Kidney (tissue), 14 donors: Measurements from ENCODE around the gene OR1L1. TPM values are rescaled to one million over a fixed set of nuclear protein-coding genes. Genes with fewer than 3 reads are reported as not detected.

Experiments
- DNase-seq, 5 donors: peaks; one replicate each; pipeline ENCODE4 v3.0.0-alpha.2; 2013 to 2020
- FAIRE-seq: peaks from 2 replicates; lab custom pipeline; 2012; peaks lifted over from hg19 to GRCh38; lab: Jason Lieb, UNC
- H3K27ac ChIP-seq, 2 donors: one replicate each; pipeline ENCODE4 v1.7.0; 2013; ENCODE audit warnings: low read depth in 2 of 2, low read length in 2 of 2, inconsistent platforms in 1 of 2
- H3K27me3 ChIP-seq: one replicate; pipeline ENCODE4 v1.7.1; 2013; ENCODE audit warnings: low read length, inconsistent platforms; ENCODE audit not compliant: control insufficient read depth, insufficient read depth
- H3K36me3 ChIP-seq, 3 donors: one replicate each; pipeline versions ENCODE4 v1.7.0 to v1.7.1; 2013; ENCODE audit warnings: low read length in 3 of 3, control low read depth in 1 of 3, inconsistent platforms in 1 of 3; ENCODE audit not compliant: insufficient read depth in 3 of 3, control insufficient read depth in 2 of 3
- H3K4me1 ChIP-seq, 3 donors: one replicate each; pipeline versions ENCODE4 v1.7.0 to v1.7.1; 2013; ENCODE audit warnings: low read length in 3 of 3, inconsistent platforms in 1 of 3, low read depth in 1 of 3; ENCODE audit not compliant: control insufficient read depth in 2 of 3, insufficient read depth in 2 of 3
- H3K4me3 ChIP-seq, 3 donors: one replicate each; pipeline versions ENCODE4 v1.7.0 to v1.8.1; 2013; ENCODE audit warnings: low read length in 3 of 3, control low read depth in 1 of 3, inconsistent platforms in 1 of 3
- H3K9ac ChIP-seq, 3 donors: one replicate each; pipeline versions ENCODE4 v1.7.0 to v1.7.1; 2013; ENCODE audit warnings: low read length in 3 of 3, control low read depth in 1 of 3, inconsistent platforms in 1 of 3
- H3K9me3 ChIP-seq, 3 donors: one replicate each; pipeline versions ENCODE4 v1.7.0 to v1.7.1; 2013; ENCODE audit warnings: low read length in 3 of 3, control low read depth in 1 of 3, inconsistent platforms in 1 of 3; ENCODE audit not compliant: control insufficient read depth in 2 of 3, insufficient read depth in 1 of 3
- CTCF ChIP-seq: IDR thresholded peaks from 3 replicates; pipeline ENCODE4 v1.5.1; 2012; ENCODE audit warnings: mild to moderate bottlenecking, moderate library complexity, borderline replicate concordance; ENCODE audit not compliant: insufficient read depth; ENCODE audit errors: extremely low read depth
- intact Hi-C: fragments of 100-400 bp; cut with DNase I; formaldehyde crosslinking; loops from one replicate; pipeline ENCODE4 v1.11.1; 2022
- polyA plus RNA-seq: library from polyadenylated mRNA; stranded (reverse); fragments of 350-450 nt; fragmentation: Illumina TruSeq; extraction: RNeasy Lipid Tissue Mini Kit (QIAGEN cat#74804); gene quantifications from one replicate; pipeline ENCODE4 v1.2.3, GENCODE V29; 2014; ENCODE audit warnings: low read depth, low replicate concordance; ENCODE audit not compliant: insufficient read depth
- total RNA-seq: library from RNA; stranded (reverse); fragmentation: NEBNext Ultra II Directional; extraction: Animal tissue kit (Norgen Biotek cat#: 25700); gene quantifications from one replicate; pipeline ENCODE4 v1.2.1, GENCODE V29; 2021
- donor health status: control.
- donor health status: control.
- donor health status: control.
- donor health status: control.
- donor health status: control.
- donor health status: DM: yes; HTN: yes; CAD: no.
- donor health status: Normal renal cell carcinoma (clear cell type).

OR1L1 gene
- total and polyA plus RNA-seq, 2 donors from 2014 or later, result not detected

DNA sequence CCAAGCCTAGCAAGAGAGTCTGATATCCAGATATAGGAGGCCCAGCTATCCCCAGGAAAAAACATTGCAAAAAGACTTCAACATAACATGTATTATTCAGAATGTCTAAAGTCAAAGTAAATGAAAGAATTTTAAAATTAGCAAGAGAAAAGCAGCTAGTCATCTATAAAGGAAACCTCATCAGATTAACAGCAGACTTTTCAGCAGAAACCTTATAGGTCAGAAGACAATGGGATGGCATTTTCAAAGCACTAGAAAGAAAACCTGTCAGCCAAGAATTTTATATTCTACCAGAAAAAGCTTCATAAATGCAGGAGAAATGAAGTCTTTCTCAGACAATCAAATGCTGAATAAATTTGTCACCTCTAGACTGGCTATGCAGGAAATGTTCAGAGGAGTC, 23.3 kb downstream of the OR1L1 start:
- H3K36me3 ChIP-seq, result no peaks in the 10 kb centered on the region
- no peak overlapping the region for H3K9ac ChIP-seq
- no peak overlapping the region for H3K4me3 ChIP-seq
- no peak overlapping the region for H3K27ac ChIP-seq
- H3K4me1 ChIP-seq, result no peaks in the 10 kb centered on the region
- FAIRE-seq (no peak), DNase-seq (no peak)
- TF ChIP-seq CTCF, result no peak
- H3K27me3 ChIP-seq, result no peaks in the 10 kb centered on the region
- H3K9me3 ChIP-seq, result peaks cover 0 to 2% (median 0%) of the 10 kb centered on the region in 3 donors
- intact Hi-C loops, result no loop called here

DNA sequence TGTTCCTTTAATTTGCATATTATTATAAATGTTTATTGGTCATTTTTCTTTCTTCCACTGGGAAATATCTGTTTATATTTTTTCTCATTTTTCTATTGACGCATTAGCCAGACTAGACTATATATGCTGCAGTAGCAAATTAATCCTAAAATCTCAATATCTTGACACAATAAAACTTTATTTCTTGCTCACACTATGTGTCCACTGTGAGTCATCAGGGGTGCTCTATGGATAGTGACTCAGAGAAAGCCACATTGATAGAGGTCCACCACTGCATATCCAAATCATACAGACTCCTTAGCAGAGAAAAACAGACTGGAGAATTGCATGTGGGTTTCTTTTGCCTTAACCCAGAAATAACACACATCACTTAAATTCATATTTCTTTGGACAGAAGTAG, 34.2 kb downstream of the OR1L1 start:
- Histone ChIP-seq H3K36me3 (no peaks in the 10 kb centered on the region), H3K4me3 (no peak overlapping the region), H3K9me3 (peaks cover 0 to 17% (median 8%) of the 10 kb centered on the region in 3 donors), H3K27me3 (no peaks in the 10 kb centered on the region), H3K4me1 (no peaks in the 10 kb centered on the region), H3K27ac (no peak overlapping the region), H3K9ac (no peak overlapping the region)
- no peak for TF ChIP-seq CTCF
- no peak for DNase-seq
- intact Hi-C loops, result no loop called here
- FAIRE-seq, result no peak

Other genes starting within 250 kb of the OR1L1 start
- gene OR1J1, start 183.8 kb upstream of the OR1L1 start, total RNA-seq, result not detected
- gene OR1J1, start 183.8 kb upstream of the OR1L1 start, polyA plus RNA-seq, result not detected
- gene OR1J2, start 150.9 kb upstream of the OR1L1 start, total RNA-seq, result not detected
- gene OR1J2, start 150.9 kb upstream of the OR1L1 start, polyA plus RNA-seq, result not detected
- gene OR1J4, start 142.6 kb upstream of the OR1L1 start, total RNA-seq, result not detected
- gene OR1J4, start 142.6 kb upstream of the OR1L1 start, polyA plus RNA-seq, result not detected
- not detected for gene OR1N1, start 134.4 kb upstream of the OR1L1 start, total RNA-seq
- not detected for gene OR1N1, start 134.4 kb upstream of the OR1L1 start, polyA plus RNA-seq
- gene OR1N2, start 108.6 kb upstream of the OR1L1 start, total RNA-seq, result not detected
- gene OR1N2, start 108.6 kb upstream of the OR1L1 start, polyA plus RNA-seq, result not detected
- not detected for gene OR1L8, start 78.3 kb upstream of the OR1L1 start, total RNA-seq
- gene OR1L8, start 78.3 kb upstream of the OR1L1 start, polyA plus RNA-seq, result not detected
- not detected for gene OR1Q1, start 47.0 kb upstream of the OR1L1 start, total RNA-seq
- gene OR1Q1, start 47.0 kb upstream of the OR1L1 start, polyA plus RNA-seq, result not detected
- not detected for gene OR1B1, start 4.1 kb upstream of the OR1L1 start, total RNA-seq
- gene OR1B1, start 4.1 kb upstream of the OR1L1 start, polyA plus RNA-seq, result not detected
- gene OR1L3, start 13.4 kb downstream of the OR1L1 start, total RNA-seq, result not detected
- not detected for gene OR1L3, start 13.4 kb downstream of the OR1L1 start, polyA plus RNA-seq
- not detected for gene OR1L4, start 62.3 kb downstream of the OR1L1 start, total RNA-seq
- not detected for gene OR1L4, start 62.3 kb downstream of the OR1L1 start, polyA plus RNA-seq
- gene OR1L6, start 80.6 kb downstream of the OR1L1 start, total RNA-seq, result not detected
- not detected for gene OR1L6, start 80.6 kb downstream of the OR1L1 start, polyA plus RNA-seq
- gene OR5C1, start 127.2 kb downstream of the OR1L1 start, total RNA-seq, result not detected
- not detected for gene OR5C1, start 127.2 kb downstream of the OR1L1 start, polyA plus RNA-seq
- not detected for gene OR1K1, start 138.4 kb downstream of the OR1L1 start, total RNA-seq
- gene OR1K1, start 138.4 kb downstream of the OR1L1 start, polyA plus RNA-seq, result not detected
- gene PDCL, start 166.9 kb downstream of the OR1L1 start, total RNA-seq, result 15.0 TPM
- gene PDCL, start 166.9 kb downstream of the OR1L1 start, polyA plus RNA-seq, result 8.3 TPM
- gene RC3H2, start 243.6 kb downstream of the OR1L1 start, total RNA-seq, result 49.9 TPM
- gene RC3H2, start 243.6 kb downstream of the OR1L1 start, polyA plus RNA-seq, result 9.8 TPM